Panc1 (cell line): ENCODE measurements around the gene TBC1D21. TPM values are rescaled to one million over a fixed set of nuclear protein-coding genes. Genes with fewer than 3 reads are reported as not detected.

Experiments
- ATAC-seq: fragments of 200-7000 bp; cut with Tn5 transposase; 2 replicates; pipeline ENCODE4 v1.9.1; 2020; ENCODE audit warnings: mild to moderate bottlenecking, moderate library complexity
- BruUV-seq: library from RNA; stranded (reverse); fragments of 400-500 nt; replicated peaks from 2 replicates; lab custom pipeline; 2021; lab: Mats Ljungman, UMichigan
- CTCF ChIA-PET: fragments of 300-600 bp; sonication (Branson Sonifier 250); formaldehyde crosslinking; loops from one replicate; lab custom pipeline; 2022; ENCODE audit warnings: antibody characterized with exemption; lab: Charles Lee
- POLR2A ChIA-PET: fragments of 300-600 bp; sonication (Branson Sonifier 250); formaldehyde crosslinking; loops from one replicate; lab custom pipeline; 2022; ENCODE audit warnings: antibody characterized with exemption; lab: Charles Lee
- DNase-seq: peaks from one replicate; pipeline ENCODE4 v3.0.0-alpha.2; 2010; ENCODE audit warnings: low read depth, low spot score
- H3K27ac ChIP-seq: 2 replicates; pipeline ENCODE4 v1.5.1; 2011; ENCODE audit warnings: mild to moderate bottlenecking, low read length, inconsistent platforms
- H3K27me3 ChIP-seq: fragments of 200-500 bp; sonication (Bioruptor generic); 2 replicates; pipeline ENCODE4 v1.6.0; 2014; ENCODE audit warnings: low read length, inconsistent platforms; ENCODE audit not compliant: control insufficient read depth, insufficient read depth
- H3K36me3 ChIP-seq: fragments of 200-500 bp; sonication (Bioruptor generic); 2 replicates; pipeline ENCODE4 v1.5.1; 2014; ENCODE audit warnings: inconsistent platforms, mild to moderate bottlenecking, low read length, moderate library complexity; ENCODE audit not compliant: control insufficient read depth, insufficient read depth
- H3K4me1 ChIP-seq: 2 replicates; pipeline ENCODE4 v1.5.1; 2011; ENCODE audit warnings: inconsistent platforms, mild to moderate bottlenecking, low read length, moderate library complexity; ENCODE audit not compliant: control insufficient read depth, insufficient read depth
- H3K4me3 ChIP-seq, 2 experiments: 2 replicates each; pipeline ENCODE4 v1.5.1; 2011 to 2012; ENCODE audit warnings: low read depth in 2 of 2, low read length in 2 of 2, mild to moderate bottlenecking in 2 of 2, inconsistent platforms in 1 of 2, moderate library complexity in 1 of 2
- H3K9me3 ChIP-seq: fragments of 200-500 bp; sonication (Bioruptor generic); 2 replicates; pipeline ENCODE4 v1.5.1; 2014; ENCODE audit warnings: low read depth, mild to moderate bottlenecking, inconsistent platforms, low read length, moderate library complexity; ENCODE audit not compliant: control insufficient read depth, insufficient read depth
- POLR2AphosphoS5 ChIP-seq: IDR thresholded peaks from 2 replicates; pipeline ENCODE4 v1.6.1; 2012; ENCODE audit warnings: mild to moderate bottlenecking, low read depth, low read length, moderate library complexity
- REST ChIP-seq, 2 experiments: IDR thresholded peaks; 2 replicates each; pipeline ENCODE4 v1.6.1; 2011 to 2012; ENCODE audit warnings: low read depth in 2 of 2, control low read depth in 1 of 2, low read length in 1 of 2, mild to moderate bottlenecking in 1 of 2, moderate library complexity in 1 of 2; ENCODE audit not compliant: insufficient read depth in 1 of 2
- SIN3A ChIP-seq: IDR thresholded peaks from 2 replicates; pipeline ENCODE4 v1.6.1; 2012; ENCODE audit warnings: low read depth, mild to moderate bottlenecking, low read length, moderate library complexity, borderline replicate concordance; ENCODE audit not compliant: insufficient read depth
- TCF7L2 ChIP-seq: IDR thresholded peaks from 2 replicates; pipeline ENCODE4 v1.6.1; 2011; ENCODE audit warnings: mild to moderate bottlenecking, low read depth, low read length, inconsistent platforms
- in situ Hi-C: cut with HindIII; loops from 2 replicates; pipeline ENCODE4 v1.10.0; 2016; ENCODE audit warnings: low sequenced_read_pairs, low pct_unique_long_range_greater_than_20kb
- intact Hi-C: fragments of 100-400 bp; cut with micrococcal nuclease; formaldehyde crosslinking; loops from one replicate; pipeline ENCODE4 v1.10.0; 2022; ENCODE audit not compliant: unreplicated experiment
- total RNA-seq: library from RNA; stranded (reverse); gene quantifications from one replicate; pipeline ENCODE4 v1.2.1, GENCODE V29; 2021; ENCODE audit not compliant: unreplicated experiment
- TF ChIP-seq, protein P1 (sequence below): fragments of 450-650 bp; IDR thresholded peaks from 2 replicates; pipeline ENCODE4 v1.5.1; 2017; ENCODE audit warnings: mild to moderate bottlenecking

Gene TBC1D21
- total RNA-seq, 1 experiment from 2014 or later = not detected

GRCh38 chr15:73872346-73872745, 1.0 kb upstream of the TBC1D21 start:
- Histone ChIP-seq H3K27me3 (peaks cover 42% of the 10 kb centered on the region), H3K4me3 (no peak overlapping the region), H3K36me3 (no peaks in the 10 kb centered on the region), H3K27ac (no peak overlapping the region), H3K9me3 (no peaks in the 10 kb centered on the region), H3K4me1 (no peaks in the 10 kb centered on the region)
- BruUV-seq = no TSS peak
- TF ChIP-seq SIN3A = no peak
- CTCF ChIA-PET = no interaction called here
- POLR2A ChIA-PET = no interaction called here
- DNase-seq = no peak
- intact Hi-C loops (no loop called here), in situ Hi-C loops (no loop called here)
- no peak for ATAC-seq

GRCh38 chr15:73873889-73874511, 636 bp downstream of the TBC1D21 start:
- intact Hi-C loops = loop anchor here (2.0 kb wide), 1 partner anchor 35 kb away; no protein-coding TSS in a partner anchor
- BruUV-seq = no TSS peak
- Histone ChIP-seq H3K4me1 (no peaks in the 10 kb centered on the region), H3K4me3 (no peak overlapping the region), H3K27ac (no peak overlapping the region), H3K36me3 (no peaks in the 10 kb centered on the region), H3K9me3 (no peaks in the 10 kb centered on the region), H3K27me3 (peaks cover 37% of the 10 kb centered on the region)
- in situ Hi-C loops = no loop called here
- POLR2A ChIA-PET = no interaction called here
- DNase-seq (peak; percentile 46), ATAC-seq (peak; percentile 74)
- no peak for TF ChIP-seq TCF7L2
- TF ChIP-seq, protein P1, sequence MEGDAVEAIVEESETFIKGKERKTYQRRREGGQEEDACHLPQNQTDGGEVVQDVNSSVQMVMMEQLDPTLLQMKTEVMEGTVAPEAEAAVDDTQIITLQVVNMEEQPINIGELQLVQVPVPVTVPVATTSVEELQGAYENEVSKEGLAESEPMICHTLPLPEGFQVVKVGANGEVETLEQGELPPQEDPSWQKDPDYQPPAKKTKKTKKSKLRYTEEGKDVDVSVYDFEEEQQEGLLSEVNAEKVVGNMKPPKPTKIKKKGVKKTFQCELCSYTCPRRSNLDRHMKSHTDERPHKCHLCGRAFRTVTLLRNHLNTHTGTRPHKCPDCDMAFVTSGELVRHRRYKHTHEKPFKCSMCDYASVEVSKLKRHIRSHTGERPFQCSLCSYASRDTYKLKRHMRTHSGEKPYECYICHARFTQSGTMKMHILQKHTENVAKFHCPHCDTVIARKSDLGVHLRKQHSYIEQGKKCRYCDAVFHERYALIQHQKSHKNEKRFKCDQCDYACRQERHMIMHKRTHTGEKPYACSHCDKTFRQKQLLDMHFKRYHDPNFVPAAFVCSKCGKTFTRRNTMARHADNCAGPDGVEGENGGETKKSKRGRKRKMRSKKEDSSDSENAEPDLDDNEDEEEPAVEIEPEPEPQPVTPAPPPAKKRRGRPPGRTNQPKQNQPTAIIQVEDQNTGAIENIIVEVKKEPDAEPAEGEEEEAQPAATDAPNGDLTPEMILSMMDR = peak; percentile 80
- CTCF ChIA-PET = interaction anchor here (0.6 to 2.3 kb wide), 6 partner anchors 14 to 77 kb away, joined by 3 to 18 read pairs (median 4); no protein-coding TSS in a partner anchor

GRCh38 chr15:73879426-73879825, 6.1 kb downstream of the TBC1D21 start:
- no peaks in the 10 kb centered on the region for H3K36me3 ChIP-seq
- no peak overlapping the region for H3K27ac ChIP-seq
- H3K27me3 ChIP-seq = peaks cover 6% of the 10 kb centered on the region
- ATAC-seq (no peak), DNase-seq (no peak)
- H3K9me3 ChIP-seq = no peaks in the 10 kb centered on the region
- intact Hi-C loops = no loop called here
- H3K4me3 ChIP-seq = no peak overlapping the region
- CTCF ChIA-PET = no interaction called here
- TF ChIP-seq POLR2AphosphoS5 = no peak
- TF ChIP-seq REST (IDR thresholded peaks at IDR 0.05; ENCODE audit: insufficient read depth in 1 of 2, low read depth in 2 of 2, low read length in 1 of 2) = no peak
- TF ChIP-seq TCF7L2 = no peak
- TF ChIP-seq, protein P1 = no peak
- TF ChIP-seq SIN3A = no peak
- in situ Hi-C loops = no loop called here
- POLR2A ChIA-PET = interaction anchor here (0.6 kb wide), 1 partner anchor 1510 kb away, joined by 6 read pairs; no protein-coding TSS in a partner anchor
- no peaks in the 10 kb centered on the region for H3K4me1 ChIP-seq
- BruUV-seq = no TSS peak
